HG02623 (cell line): ENCODE results near the gene SELENOK.

Experiments
- ATAC-seq: cut with Tn5 transposase; IDR thresholded peaks from one replicate; pipeline ENCODE4 v1.9.1; 2021; ENCODE audit warnings: moderate library complexity; ENCODE audit not compliant: unreplicated experiment

Gene SELENOK

GRCh38 chr3:53884623-53885022, 7.0 kb downstream of the SELENOK start:
- ATAC-seq, result no peak

DNA sequence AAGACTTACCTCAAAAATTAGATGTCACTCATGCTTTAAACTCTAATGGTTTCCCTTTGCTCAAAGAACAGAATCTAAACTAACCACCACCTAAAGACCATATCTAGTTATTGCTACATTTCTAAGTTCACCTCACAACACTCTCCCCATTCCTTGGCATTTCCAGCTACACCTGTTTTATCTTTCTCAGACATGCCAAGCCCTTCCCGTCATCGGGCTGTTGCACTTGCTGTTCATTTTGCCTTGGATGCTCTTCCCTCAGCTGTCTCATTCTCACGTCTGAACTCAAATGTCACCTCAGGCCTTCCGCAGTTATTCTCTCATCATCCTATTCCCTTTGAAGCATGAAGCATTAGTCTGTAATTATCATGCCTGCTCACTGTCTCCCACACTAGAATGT, 8.7 kb downstream of the SELENOK start:
- ATAC-seq, result no peak

DNA sequence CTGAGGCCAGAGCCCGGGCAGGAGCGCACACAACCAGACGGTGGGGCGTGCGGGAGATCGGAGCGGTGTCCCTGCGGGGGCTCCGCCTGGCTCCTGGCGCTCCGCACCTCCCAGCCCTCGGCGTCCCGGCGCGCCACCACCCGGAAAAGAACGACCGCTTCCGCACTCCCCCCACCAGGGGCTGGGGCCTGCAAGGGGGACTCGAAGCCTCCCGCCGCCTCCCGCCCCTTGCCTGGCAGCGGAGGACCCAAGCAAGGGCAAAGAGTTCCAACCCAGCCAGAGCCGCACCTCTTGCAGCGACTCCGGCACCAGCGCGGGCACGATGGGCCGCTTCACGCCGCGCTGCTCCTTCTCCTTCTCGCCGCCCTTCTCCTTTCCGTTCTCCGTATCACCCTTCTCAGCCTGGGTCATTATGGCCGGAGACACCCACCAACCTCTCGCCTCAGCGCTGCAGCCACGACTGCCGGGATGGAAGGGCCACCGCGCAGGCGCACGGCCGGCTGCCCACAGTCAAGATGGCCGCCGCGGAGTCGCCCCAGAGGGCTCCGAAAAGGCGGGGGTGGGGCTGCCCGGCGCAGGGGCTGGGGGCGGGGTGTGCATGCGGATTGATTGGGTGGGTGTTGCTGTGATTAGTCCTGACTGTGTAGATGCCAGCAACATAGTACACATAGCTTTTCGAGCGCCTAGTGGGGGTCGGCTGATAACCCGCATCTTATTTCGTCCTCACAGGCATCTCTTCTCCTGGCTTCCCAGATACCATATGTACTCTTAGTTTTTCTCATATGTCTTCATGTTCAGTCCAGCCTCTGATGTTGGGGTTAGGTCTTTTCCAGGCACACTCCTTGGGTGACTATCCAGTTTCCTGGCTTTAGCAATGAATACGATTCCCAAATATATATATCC, 9.7 kb downstream of the SELENOK start, which contains the start of gene ACTR8:
Gene ACTR8 (minus strand): TSS at position 462 of the 903 bp plus-strand sequence. CDS start 51 bp downstream, at position 411.
- ATAC-seq, result peak; percentile 71

DNA sequence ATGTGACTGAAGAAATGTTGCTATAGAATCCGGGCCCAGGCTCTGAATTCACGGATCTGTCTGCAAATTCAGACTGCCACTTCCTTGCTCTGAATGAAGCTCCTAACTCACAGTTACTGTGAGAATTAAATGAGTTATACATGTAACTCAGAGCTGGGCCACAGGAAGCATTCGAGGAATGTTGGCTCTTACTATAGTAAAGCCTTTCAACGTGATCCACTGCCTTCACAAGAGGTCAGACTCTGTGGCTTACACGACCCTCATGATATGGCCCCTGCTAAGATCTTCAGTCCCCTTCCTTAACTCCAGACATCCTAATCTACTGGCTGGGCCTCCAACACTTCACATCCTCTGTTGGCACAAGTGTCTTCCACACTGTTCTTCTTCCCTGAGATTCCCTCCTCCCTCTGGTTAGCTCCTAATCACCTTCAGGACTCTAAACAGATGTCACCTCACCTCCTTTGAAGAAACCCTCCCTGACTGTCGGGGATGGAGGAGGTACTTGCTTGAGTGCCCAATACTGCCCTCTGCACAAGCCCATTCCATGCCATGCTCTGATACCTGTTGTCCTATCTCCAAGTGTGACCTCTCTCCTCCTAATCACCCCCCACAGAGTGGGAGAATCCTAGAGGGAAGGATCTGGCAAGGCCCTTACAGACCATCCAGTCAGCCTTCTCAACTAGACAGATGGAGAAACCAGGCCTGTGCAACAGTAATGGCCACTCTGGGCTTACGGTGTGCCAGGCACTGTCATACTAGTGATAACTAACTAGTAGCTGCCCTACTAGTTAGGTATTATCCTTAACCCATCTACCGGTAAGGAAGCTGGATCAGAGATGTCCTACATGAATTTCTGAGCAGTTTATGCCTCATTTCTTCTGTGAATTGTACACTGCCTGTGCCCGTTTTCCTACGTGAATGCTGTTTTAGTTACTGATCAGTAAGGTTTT, 11.0 kb downstream of the SELENOK start:
- ATAC-seq, result no peak

DNA sequence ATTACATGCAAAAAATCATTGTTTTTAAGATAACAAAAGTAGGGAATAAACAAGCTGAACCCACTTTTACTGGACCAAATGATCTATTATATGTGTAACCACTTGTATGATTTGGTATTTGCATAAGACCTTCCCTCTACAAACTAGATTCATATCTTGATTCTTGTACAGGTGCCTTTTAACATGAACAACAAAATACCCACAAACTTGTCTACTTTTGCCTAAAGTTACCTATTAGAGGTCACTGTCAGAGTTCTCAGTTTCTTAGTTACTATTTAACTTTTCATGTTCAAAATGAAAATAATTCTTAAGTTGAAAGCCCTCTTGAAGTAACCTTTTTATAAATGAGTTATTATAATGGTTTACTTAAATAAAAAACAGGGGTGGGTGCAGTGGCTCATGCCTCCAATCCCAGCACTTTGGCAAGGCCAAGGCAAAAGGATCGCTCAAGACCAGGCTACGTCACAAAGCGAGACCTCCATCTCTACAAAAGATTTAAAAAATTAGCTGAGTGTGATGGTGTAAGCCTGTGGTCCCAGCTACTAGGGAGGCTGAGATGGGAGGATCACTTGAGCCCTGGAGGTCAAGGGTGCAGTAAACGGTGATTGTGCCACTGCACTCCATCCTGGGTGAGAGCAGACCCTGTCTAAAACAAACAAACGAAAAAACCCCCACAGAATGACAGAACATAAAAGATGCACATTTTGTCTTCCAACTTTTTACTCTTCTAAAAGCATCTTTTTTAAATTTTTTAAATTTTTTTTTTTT, 25.7 kb downstream of the SELENOK start:
- no peak for ATAC-seq

GRCh38 chr3:53863145-53863544, 28.5 kb downstream of the SELENOK start:
- no peak for ATAC-seq

DNA sequence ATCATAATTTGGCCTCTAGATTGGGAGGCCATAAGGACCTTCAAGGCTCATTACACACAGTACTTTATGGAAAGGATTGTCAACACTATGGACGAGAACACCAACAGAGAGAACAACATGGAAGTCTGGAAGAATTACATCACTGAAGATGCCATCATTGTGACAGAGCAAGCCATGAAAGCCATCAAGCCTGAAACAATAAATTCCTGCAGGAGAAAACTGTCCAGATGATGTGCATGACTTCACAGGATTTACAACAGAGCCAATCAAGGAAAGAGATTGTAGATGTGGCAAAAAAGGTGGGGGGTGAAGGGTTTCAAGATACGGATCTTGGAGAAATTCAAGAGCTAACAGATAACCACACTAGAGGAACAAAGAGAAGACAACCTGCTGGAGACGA, 29.4 kb downstream of the SELENOK start:
- ATAC-seq, result no peak

DNA sequence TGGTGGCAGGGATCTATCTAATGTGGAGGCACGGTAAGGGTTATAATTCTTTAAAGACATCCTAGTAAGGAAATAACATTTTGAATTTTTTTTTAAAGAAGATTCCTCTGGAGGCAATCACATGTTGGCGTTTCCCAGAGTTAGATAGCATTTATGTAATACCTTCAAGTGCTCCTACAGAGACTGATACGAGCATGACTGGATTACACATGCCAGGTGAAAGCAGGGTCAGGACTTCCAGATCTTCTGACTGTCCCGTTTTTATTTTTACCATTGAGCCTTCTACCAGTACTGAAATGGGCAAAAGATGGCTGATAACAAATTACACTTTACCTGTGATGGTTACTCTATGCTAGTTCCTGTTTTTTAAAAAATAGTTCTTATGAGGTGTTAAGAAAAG, 31.5 kb downstream of the SELENOK start:
- no peak for ATAC-seq

- no peak for ATAC-seq
These were observed 32.5 kb downstream of the SELENOK start for GRCh38 chr3:53859178-53859577.

DNA sequence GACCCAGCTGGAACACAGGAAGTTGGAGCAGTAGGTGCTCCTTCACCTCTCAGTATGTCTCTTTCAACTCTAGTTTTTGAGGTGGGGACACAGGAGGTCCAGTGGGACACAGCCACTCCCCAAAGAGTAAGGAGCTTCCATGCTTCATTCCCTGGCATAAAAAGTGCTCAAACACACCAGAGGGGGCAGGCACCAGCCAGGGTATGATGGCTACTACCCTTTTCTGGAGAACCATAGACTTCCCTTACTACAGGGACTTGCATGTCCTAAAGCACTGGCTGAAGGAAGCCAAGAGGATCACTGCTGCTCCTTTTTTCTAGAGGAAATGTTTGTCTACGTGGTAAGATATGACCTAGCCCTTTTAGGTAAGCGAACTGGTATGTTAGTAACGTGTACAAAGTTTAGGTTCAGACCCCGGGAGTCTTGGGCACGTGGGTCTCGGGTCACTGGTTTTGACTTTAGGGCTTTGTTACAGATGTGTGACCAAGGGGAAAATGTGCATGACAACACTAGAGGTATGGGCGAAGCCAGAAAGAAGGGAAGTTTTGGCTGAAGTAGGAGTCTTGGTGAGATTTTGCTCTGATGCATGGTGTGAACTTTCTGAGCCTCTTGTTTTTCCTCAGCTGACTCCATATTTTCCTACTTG, 33.4 kb downstream of the SELENOK start:
- no peak for ATAC-seq

- no peak for ATAC-seq
These were observed 34.7 kb downstream of the SELENOK start for GRCh38 chr3:53856964-53857363.

GRCh38 chr3:53850895-53851294, 40.8 kb downstream of the SELENOK start:
- no peak for ATAC-seq

GRCh38 chr3:53849916-53850315, 41.7 kb downstream of the SELENOK start:
- ATAC-seq, result no peak

- ATAC-seq, result no peak
These were observed 44.9 kb downstream of the SELENOK start for GRCh38 chr3:53846851-53847155.

- ATAC-seq, result peak; percentile 42
These were observed 45.4 kb downstream of the SELENOK start, which contains the start of the genes CHDH and IL17RB for GRCh38 chr3:53846134-53846850. TSS of gene CHDH (minus strand) at chr3:53846419. CDS start at chr3:53824008, 22,411 bp downstream. TSS of gene IL17RB (plus strand) at chr3:53846568. CDS start at chr3:53846589, 21 bp downstream.

- no peak for ATAC-seq
These were observed 45.9 kb downstream of the SELENOK start for GRCh38 chr3:53845881-53846133.

- ATAC-seq, result peak; percentile 5
These were observed 46.4 kb downstream of the SELENOK start for GRCh38 chr3:53845103-53845880.

DNA sequence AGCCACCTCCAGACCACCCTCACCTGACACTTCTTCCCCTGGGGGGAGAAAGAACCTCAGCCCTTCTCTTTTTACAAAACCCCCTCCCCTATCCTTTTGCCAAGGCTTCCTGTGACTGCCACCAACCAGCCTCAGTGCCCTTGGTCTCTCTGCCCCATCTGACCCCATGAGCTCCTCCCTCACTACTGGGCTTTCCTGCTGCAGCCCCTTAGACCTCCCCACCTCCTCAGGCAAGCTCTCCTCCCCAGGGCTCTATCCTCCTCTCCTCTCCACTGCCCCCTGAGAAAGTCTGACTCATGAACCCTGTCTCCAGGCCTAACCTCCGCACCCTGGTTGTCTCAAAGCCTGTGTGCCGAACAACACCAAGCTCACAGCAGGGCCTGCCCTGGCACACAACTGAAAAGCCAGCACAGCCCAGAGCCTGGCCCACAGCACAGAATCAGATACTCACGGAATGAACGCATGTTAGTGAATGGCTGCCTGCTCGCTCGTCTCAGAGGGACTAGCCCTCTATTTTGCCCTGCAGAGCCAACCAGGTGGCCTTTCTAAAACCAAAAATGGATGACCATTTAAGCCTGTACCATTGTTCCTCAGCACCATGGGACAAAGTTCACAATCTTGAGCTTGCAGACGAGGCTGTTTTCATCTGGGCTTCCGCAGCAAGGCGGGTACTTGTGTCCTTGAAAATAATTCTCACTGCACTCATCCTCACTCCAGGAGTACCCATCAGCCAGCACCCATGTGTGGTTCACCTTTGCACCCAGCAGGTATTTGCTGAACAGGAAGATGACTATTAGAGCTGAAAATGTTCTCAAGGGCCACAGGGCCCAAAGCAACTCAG, 47.2 kb downstream of the SELENOK start:
- ATAC-seq, result no peak
